Omental fat pad (tissue), 4 donors: ENCODE measurements around the gene ELSPBP1. TPM values are rescaled to one million over a fixed set of nuclear protein-coding genes. Genes with fewer than 3 reads are reported as not detected.

Experiments
- ATAC-seq: fragments of 150-250 bp; one replicate; pipeline ENCODE4 v1.9.1; 2016; ENCODE audit warnings: mild to moderate bottlenecking, moderate library complexity; ENCODE audit not compliant: low FRiP score
- DNase-seq: peaks from one replicate; pipeline ENCODE4 v3.0.0-alpha.2; 2019; ENCODE audit warnings: low spot score
- CTCF ChIP-seq, 3 donors: fragments of 450-650 bp; IDR thresholded peaks; one replicate each; pipeline ENCODE4 v1.5.1; 2016 to 2017; ENCODE audit warnings: antibody characterized with exemption in 3 of 3, mild to moderate bottlenecking in 3 of 3, moderate library complexity in 2 of 3
- total RNA-seq, 4 donors: library from RNA; depleted of rRNA; stranded (reverse); fragments of >200 nt; gene quantifications; one replicate each; pipeline ENCODE4 v1.1.0, GENCODE V29; 2016

ELSPBP1 gene
- total RNA-seq, 4 donors from 2014 or later = not detected

DNA sequence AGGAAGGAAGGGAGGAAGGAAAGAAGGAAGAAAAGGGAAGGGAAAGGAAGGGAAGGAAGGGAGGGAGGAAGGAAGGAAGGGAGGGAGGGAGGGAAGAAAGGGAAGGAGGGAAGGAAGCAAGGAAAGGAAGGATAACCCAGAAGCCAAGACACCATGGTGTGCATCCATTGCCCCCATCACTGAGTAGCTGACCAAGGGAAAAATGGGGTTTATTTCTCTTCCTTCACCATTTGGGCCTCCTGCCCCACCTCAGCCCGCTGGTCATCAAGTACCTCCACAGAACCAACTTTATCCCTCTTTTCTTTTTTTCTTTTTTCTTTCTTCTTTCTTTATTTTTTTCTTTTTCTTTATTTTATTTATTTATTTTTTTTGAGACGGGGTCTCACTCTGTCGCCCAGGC lies 29.1 kb downstream of the ELSPBP1 start:
- no peak for TF ChIP-seq CTCF (IDR thresholded peaks at IDR 0.05)
- ATAC-seq (no peak), DNase-seq (no peak)

GRCh38 chr19:48025480-48025879 lies 31.0 kb downstream of the ELSPBP1 start:
- no peak for ATAC-seq
- no peak for TF ChIP-seq CTCF (IDR thresholded peaks at IDR 0.05)
- no peak for DNase-seq

DNA sequence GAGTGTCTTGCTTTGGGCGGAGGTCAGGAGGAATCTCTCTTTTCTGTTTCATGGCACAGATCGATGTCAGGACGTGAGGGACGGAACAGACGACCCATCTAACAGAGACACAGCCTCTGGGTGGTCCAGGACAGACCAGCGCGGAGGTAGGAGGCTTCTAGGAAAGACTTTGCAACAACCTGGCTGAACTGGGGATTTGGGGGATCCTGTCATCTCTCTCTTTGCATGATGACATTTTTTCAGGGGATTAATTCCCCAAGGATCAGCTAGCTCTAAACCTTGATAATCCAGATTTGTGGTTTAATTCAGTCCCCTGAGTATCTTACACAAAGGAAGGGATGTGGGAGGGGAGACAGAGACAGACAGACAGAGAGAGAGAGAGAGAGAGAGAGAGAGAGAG lies 35.0 kb downstream of the ELSPBP1 start:
- DNase-seq (no peak), ATAC-seq (no peak)
- no peak for TF ChIP-seq CTCF (IDR thresholded peaks at IDR 0.05)

GRCh38 chr19:48030073-48030472 lies 35.6 kb downstream of the ELSPBP1 start:
- no peak for TF ChIP-seq CTCF (IDR thresholded peaks at IDR 0.05)
- ATAC-seq = no peak

GRCh38 chr19:48033604-48034003 lies 39.2 kb downstream of the ELSPBP1 start:
- no peak for TF ChIP-seq CTCF (IDR thresholded peaks at IDR 0.05)
- DNase-seq (no peak), ATAC-seq (no peak)

More at GRCh38 chr19:48030073-48030472, 35.6 kb downstream of the ELSPBP1 start:
- no peak for DNase-seq

DNA sequence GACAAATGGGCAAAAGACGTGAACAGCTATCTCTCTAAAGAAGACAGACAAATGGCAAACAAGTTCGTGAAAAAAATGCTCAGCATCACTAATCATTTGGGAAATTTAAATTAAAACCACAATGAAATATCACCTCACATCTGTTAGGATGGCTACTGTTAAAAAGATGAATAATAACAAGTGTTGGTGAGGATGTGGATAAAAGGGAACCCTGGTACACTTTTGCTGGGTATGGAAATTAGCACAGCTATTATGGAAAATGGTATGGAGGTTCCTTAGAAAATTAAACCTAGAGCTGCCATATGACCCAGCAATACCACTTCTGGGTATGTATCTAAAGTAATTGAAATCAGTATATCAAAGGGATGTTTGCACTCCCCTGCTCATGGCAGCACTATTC lies 42.3 kb downstream of the ELSPBP1 start:
- DNase-seq (no peak), ATAC-seq (no peak)
- TF ChIP-seq CTCF (IDR thresholded peaks at IDR 0.05) = no peak

- no peak for DNase-seq
- ATAC-seq = no peak
- TF ChIP-seq CTCF (IDR thresholded peaks at IDR 0.05) = no peak
These were observed 47.6 kb downstream of the ELSPBP1 start for GRCh38 chr19:48041877-48042580.
